Measurements from ENCODE around the gene DYDC2. TPM values are rescaled to one million over a fixed set of nuclear protein-coding genes. Genes with fewer than 3 reads are reported as not detected.

The DYDC2 gene
- total RNA-seq, 1 donor from 2014 or later: not detected

DNA sequence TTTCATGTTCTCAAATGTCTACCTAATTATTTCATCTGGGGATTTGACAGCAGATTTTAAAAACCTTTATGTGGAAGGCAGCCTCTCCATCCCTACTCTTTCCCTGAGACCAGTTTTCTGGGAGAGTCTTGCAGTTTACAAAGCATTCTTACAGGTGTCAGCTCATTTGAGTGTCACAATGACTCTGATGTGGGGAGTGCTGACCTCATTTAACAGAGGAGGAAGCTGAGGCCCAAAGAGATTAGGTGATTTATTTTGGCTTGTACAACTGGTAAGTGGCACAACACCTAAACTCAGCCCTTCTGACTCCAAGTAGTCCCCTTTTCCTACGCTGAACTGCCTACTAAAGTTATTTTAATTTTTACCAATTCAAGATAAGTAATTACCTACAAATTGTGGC, 33.9 kb upstream of the DYDC2 start:
- H3K27ac Mint-ChIP-seq (ENCODE audit: unreplicated experiment): no peak overlapping the region
- no peaks in the 10 kb centered on the region for H3K4me1 Mint-ChIP-seq (ENCODE audit: unreplicated experiment)
- no peaks in the 10 kb centered on the region for H3K36me3 Mint-ChIP-seq (ENCODE audit: low read depth, unreplicated experiment)

GRCh38 chr10:80323311-80323710, 33.3 kb upstream of the DYDC2 start:
- Mint-ChIP-seq H3K9me3 (ENCODE audit: unreplicated experiment) (no peaks in the 10 kb centered on the region), H3K36me3 (ENCODE audit: low read depth, unreplicated experiment) (no peaks in the 10 kb centered on the region), H3K4me1 (ENCODE audit: unreplicated experiment) (no peaks in the 10 kb centered on the region), H3K27ac (ENCODE audit: unreplicated experiment) (no peak overlapping the region), H3K27me3 (ENCODE audit: unreplicated experiment) (no peaks in the 10 kb centered on the region), H3K4me3 (ENCODE audit: unreplicated experiment) (no peak overlapping the region)
- DNase-seq (ENCODE audit: low spot score): no peak
- TF ChIP-seq, protein P1, sequence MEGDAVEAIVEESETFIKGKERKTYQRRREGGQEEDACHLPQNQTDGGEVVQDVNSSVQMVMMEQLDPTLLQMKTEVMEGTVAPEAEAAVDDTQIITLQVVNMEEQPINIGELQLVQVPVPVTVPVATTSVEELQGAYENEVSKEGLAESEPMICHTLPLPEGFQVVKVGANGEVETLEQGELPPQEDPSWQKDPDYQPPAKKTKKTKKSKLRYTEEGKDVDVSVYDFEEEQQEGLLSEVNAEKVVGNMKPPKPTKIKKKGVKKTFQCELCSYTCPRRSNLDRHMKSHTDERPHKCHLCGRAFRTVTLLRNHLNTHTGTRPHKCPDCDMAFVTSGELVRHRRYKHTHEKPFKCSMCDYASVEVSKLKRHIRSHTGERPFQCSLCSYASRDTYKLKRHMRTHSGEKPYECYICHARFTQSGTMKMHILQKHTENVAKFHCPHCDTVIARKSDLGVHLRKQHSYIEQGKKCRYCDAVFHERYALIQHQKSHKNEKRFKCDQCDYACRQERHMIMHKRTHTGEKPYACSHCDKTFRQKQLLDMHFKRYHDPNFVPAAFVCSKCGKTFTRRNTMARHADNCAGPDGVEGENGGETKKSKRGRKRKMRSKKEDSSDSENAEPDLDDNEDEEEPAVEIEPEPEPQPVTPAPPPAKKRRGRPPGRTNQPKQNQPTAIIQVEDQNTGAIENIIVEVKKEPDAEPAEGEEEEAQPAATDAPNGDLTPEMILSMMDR (IDR thresholded peaks at IDR 0.05; ENCODE audit: unreplicated experiment): no peak

More for the DNA sequence above, 33.9 kb upstream of the DYDC2 start:
- Mint-ChIP-seq H3K9me3 (ENCODE audit: unreplicated experiment) (no peaks in the 10 kb centered on the region), H3K4me3 (ENCODE audit: unreplicated experiment) (no peak overlapping the region), H3K27me3 (ENCODE audit: unreplicated experiment) (no peaks in the 10 kb centered on the region)
- TF ChIP-seq, protein P1 (IDR thresholded peaks at IDR 0.05; ENCODE audit: unreplicated experiment): no peak
- DNase-seq (ENCODE audit: low spot score): no peak

- DNase-seq (ENCODE audit: low spot score): no peak
- TF ChIP-seq, protein P1 (IDR thresholded peaks at IDR 0.05; ENCODE audit: unreplicated experiment): no peak
- H3K27ac Mint-ChIP-seq (ENCODE audit: unreplicated experiment): peak overlapping the region; percentile 27
- no peak overlapping the region for H3K4me3 Mint-ChIP-seq (ENCODE audit: unreplicated experiment)
- H3K27me3 Mint-ChIP-seq (ENCODE audit: unreplicated experiment): no peaks in the 10 kb centered on the region
- no peaks in the 10 kb centered on the region for H3K36me3 Mint-ChIP-seq (ENCODE audit: low read depth, unreplicated experiment)
- no peaks in the 10 kb centered on the region for H3K4me1 Mint-ChIP-seq (ENCODE audit: unreplicated experiment)
- no peaks in the 10 kb centered on the region for H3K9me3 Mint-ChIP-seq (ENCODE audit: unreplicated experiment)
Observed at GRCh38 chr10:80324086-80324485, 32.5 kb upstream of the DYDC2 start.

GRCh38 chr10:80324891-80325364, 31.7 kb upstream of the DYDC2 start:
- no peak for DNase-seq (ENCODE audit: low spot score)
- Mint-ChIP-seq H3K27me3 (ENCODE audit: unreplicated experiment) (no peaks in the 10 kb centered on the region), H3K9me3 (ENCODE audit: unreplicated experiment) (no peaks in the 10 kb centered on the region), H3K4me3 (ENCODE audit: unreplicated experiment) (no peak overlapping the region), H3K4me1 (ENCODE audit: unreplicated experiment) (no peaks in the 10 kb centered on the region), H3K27ac (ENCODE audit: unreplicated experiment) (no peak overlapping the region), H3K36me3 (ENCODE audit: low read depth, unreplicated experiment) (no peaks in the 10 kb centered on the region)
- TF ChIP-seq, protein P1 (IDR thresholded peaks at IDR 0.05; ENCODE audit: unreplicated experiment): no peak

- Mint-ChIP-seq H3K4me3 (ENCODE audit: unreplicated experiment) (no peak overlapping the region), H3K36me3 (ENCODE audit: low read depth, unreplicated experiment) (no peaks in the 10 kb centered on the region), H3K27ac (ENCODE audit: unreplicated experiment) (no peak overlapping the region), H3K9me3 (ENCODE audit: unreplicated experiment) (no peaks in the 10 kb centered on the region), H3K4me1 (ENCODE audit: unreplicated experiment) (no peaks in the 10 kb centered on the region), H3K27me3 (ENCODE audit: unreplicated experiment) (no peaks in the 10 kb centered on the region)
- no peak for DNase-seq (ENCODE audit: low spot score)
- TF ChIP-seq, protein P1 (IDR thresholded peaks at IDR 0.05; ENCODE audit: unreplicated experiment): no peak
Observed at GRCh38 chr10:80333983-80334382, 22.6 kb upstream of the DYDC2 start.

All from endothelial cell (in vitro differentiated cells).